Neural progenitor cell (in vitro differentiated cells): Measurements from ENCODE around the gene RGS7. TPM values are rescaled to one million over a fixed set of nuclear protein-coding genes. Genes with fewer than 3 reads are reported as not detected.

Source experiments
- DNase-seq: peaks from one replicate; pipeline ENCODE4 v3.0.0-alpha.2; 2016; ENCODE audit warnings: low spot score
- H2AFZ ChIP-seq: fragments of 200-600 bp; sonication (generic); replicated peaks from 2 replicates; pipeline ENCODE4 v1.6.1; 2016; ENCODE audit warnings: antibody characterized with exemption
- H3F3A ChIP-seq: fragments of 200-600 bp; sonication (generic); 2 replicates; pipeline ENCODE4 v1.6.1; 2016; ENCODE audit warnings: antibody characterized with exemption, low read depth
- H3K27ac ChIP-seq: fragments of 200-600 bp; sonication (generic); 2 replicates; pipeline ENCODE4 v1.5.1; 2016; ENCODE audit warnings: mild to moderate bottlenecking
- H3K27me3 ChIP-seq: fragments of 200-600 bp; sonication (generic); 2 replicates; pipeline ENCODE4 v1.6.1; 2016; ENCODE audit warnings: mild to moderate bottlenecking, moderate library complexity
- H3K36me3 ChIP-seq: fragments of 200-600 bp; sonication (generic); 2 replicates; pipeline ENCODE4 v1.5.1; 2016
- H3K4me1 ChIP-seq: fragments of 200-600 bp; sonication (generic); 2 replicates; pipeline ENCODE4 v1.6.1; 2016; ENCODE audit warnings: mixed run types
- H3K4me2 ChIP-seq: fragments of 200-600 bp; sonication (generic); 2 replicates; pipeline ENCODE4 v1.6.1; 2016
- H3K4me3 ChIP-seq: fragments of 200-600 bp; sonication (generic); 2 replicates; pipeline ENCODE4 v1.5.1; 2016
- H3K79me2 ChIP-seq: fragments of 200-600 bp; sonication (generic); 2 replicates; pipeline ENCODE4 v1.6.1; 2016; ENCODE audit warnings: low read depth
- H3K9ac ChIP-seq: fragments of 200-600 bp; sonication (generic); 2 replicates; pipeline ENCODE4 v1.6.1; 2016
- H3K9me3 ChIP-seq: fragments of 200-600 bp; sonication (generic); 2 replicates; pipeline ENCODE4 v1.5.1; 2016; ENCODE audit warnings: low read depth
- H4K20me1 ChIP-seq: fragments of 200-600 bp; sonication (generic); 2 replicates; pipeline ENCODE4 v1.6.1; 2016; ENCODE audit warnings: low read depth
- H3K27ac Mint-ChIP-seq: 3 replicates; pipeline ENCODE4 v1.8.0; 2021; ENCODE audit warnings: mixed read lengths
- H3K27me3 Mint-ChIP-seq: 2 replicates; pipeline ENCODE4 v1.8.0; 2022; ENCODE audit warnings: low read depth, mild to moderate bottlenecking, inconsistent platforms, moderate library complexity, mixed read lengths; ENCODE audit not compliant: insufficient read depth
- H3K36me3 Mint-ChIP-seq: 3 replicates; pipeline ENCODE4 v1.8.0; 2021; ENCODE audit warnings: mixed read lengths
- H3K4me1 Mint-ChIP-seq: 3 replicates; pipeline ENCODE4 v1.8.0; 2021; ENCODE audit warnings: mixed read lengths
- H3K4me3 Mint-ChIP-seq: 3 replicates; pipeline ENCODE4 v1.8.0; 2021; ENCODE audit warnings: mild to moderate bottlenecking, moderate library complexity, mixed read lengths
- H3K9me3 Mint-ChIP-seq: 3 replicates; pipeline ENCODE4 v1.8.0; 2020; ENCODE audit warnings: mixed read lengths
- EZH2 ChIP-seq: fragments of 200-600 bp; sonication (generic); IDR thresholded peaks from 2 replicates; pipeline ENCODE4 v1.6.1; 2017; ENCODE audit warnings: antibody characterized with exemption, mild to moderate bottlenecking, moderate library complexity
- EZH2phosphoT487 ChIP-seq: fragments of 200-600 bp; sonication (generic); IDR thresholded peaks from 2 replicates; pipeline ENCODE4 v1.6.1; 2017; ENCODE audit warnings: antibody characterized with exemption
- total RNA-seq: library from RNA; depleted of rRNA; stranded (reverse); fragments of >200 nt; gene quantifications from 2 replicates; pipeline ENCODE4 v1.2.3, GENCODE V29; 2015; ENCODE audit warnings: low replicate concordance
- TF ChIP-seq, protein P1 (sequence below): fragments of 200-600 bp; sonication (generic); IDR thresholded peaks from 2 replicates; pipeline ENCODE4 v1.5.1; 2017; ENCODE audit warnings: antibody characterized with exemption, mild to moderate bottlenecking

Gene RGS7
- total RNA-seq, 1 donor from 2014 or later, result not detected

DNA sequence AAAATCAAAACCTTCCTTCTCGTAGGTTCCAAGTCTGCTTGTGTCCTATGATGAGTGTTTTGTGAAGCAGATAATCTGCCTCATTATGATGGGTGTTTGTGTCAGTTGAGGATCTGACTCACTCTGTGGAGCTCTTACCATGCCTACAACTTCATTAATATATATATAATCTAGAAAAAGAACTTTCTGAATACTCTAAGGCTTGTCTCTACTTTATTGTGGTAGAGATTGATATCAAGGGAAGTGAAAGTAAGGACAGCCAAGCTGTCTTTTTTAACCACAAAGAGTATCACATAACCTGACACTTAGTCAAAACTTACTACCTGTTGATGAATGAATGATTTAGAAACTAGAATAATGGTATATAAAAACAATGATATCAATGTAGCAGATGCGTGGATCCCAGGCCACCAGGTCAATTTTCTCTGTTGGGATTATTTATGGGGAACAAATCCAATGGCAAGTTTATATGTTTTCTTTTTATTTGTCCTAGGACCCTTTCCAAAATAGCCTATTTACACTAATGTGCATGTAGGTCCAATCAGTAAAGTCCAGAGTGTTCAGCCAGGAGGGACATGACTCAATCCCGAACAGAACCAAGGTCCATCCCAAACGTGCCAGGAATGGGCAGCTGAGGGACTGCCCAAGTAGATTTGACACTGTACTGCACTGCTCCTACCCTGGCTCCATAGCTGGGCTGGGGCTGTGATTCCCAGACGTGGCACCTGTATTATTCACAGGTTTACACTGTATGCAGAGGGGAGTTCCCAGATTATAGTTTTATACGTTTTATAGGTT lies 562.8 kb downstream of the RGS7 start:
- no peak overlapping the region for H3K27ac ChIP-seq
- H3K9ac ChIP-seq, result no peak overlapping the region
- H4K20me1 ChIP-seq, result no peaks in the 10 kb centered on the region
- Mint-ChIP-seq H3K4me3 (no peak overlapping the region), H3K9me3 (no peaks in the 10 kb centered on the region), H3K4me1 (no peaks in the 10 kb centered on the region), H3K27me3 (no peaks in the 10 kb centered on the region), H3K36me3 (no peaks in the 10 kb centered on the region), H3K27ac (no peak overlapping the region)
- no peak overlapping the region for H2AFZ ChIP-seq
- DNase-seq, result no peak
- H3K9me3 ChIP-seq, result no peaks in the 10 kb centered on the region
- no peak overlapping the region for H3K4me2 ChIP-seq
- no peaks in the 10 kb centered on the region for H3K36me3 ChIP-seq
- no peaks in the 10 kb centered on the region for H3F3A ChIP-seq
- no peaks in the 10 kb centered on the region for H3K27me3 ChIP-seq
- H3K79me2 ChIP-seq, result no peaks in the 10 kb centered on the region
- H3K4me3 ChIP-seq, result no peak overlapping the region
- H3K4me1 ChIP-seq, result no peaks in the 10 kb centered on the region
- TF ChIP-seq, protein P1, sequence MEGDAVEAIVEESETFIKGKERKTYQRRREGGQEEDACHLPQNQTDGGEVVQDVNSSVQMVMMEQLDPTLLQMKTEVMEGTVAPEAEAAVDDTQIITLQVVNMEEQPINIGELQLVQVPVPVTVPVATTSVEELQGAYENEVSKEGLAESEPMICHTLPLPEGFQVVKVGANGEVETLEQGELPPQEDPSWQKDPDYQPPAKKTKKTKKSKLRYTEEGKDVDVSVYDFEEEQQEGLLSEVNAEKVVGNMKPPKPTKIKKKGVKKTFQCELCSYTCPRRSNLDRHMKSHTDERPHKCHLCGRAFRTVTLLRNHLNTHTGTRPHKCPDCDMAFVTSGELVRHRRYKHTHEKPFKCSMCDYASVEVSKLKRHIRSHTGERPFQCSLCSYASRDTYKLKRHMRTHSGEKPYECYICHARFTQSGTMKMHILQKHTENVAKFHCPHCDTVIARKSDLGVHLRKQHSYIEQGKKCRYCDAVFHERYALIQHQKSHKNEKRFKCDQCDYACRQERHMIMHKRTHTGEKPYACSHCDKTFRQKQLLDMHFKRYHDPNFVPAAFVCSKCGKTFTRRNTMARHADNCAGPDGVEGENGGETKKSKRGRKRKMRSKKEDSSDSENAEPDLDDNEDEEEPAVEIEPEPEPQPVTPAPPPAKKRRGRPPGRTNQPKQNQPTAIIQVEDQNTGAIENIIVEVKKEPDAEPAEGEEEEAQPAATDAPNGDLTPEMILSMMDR, result no peak
- TF ChIP-seq EZH2, result no peak

DNA sequence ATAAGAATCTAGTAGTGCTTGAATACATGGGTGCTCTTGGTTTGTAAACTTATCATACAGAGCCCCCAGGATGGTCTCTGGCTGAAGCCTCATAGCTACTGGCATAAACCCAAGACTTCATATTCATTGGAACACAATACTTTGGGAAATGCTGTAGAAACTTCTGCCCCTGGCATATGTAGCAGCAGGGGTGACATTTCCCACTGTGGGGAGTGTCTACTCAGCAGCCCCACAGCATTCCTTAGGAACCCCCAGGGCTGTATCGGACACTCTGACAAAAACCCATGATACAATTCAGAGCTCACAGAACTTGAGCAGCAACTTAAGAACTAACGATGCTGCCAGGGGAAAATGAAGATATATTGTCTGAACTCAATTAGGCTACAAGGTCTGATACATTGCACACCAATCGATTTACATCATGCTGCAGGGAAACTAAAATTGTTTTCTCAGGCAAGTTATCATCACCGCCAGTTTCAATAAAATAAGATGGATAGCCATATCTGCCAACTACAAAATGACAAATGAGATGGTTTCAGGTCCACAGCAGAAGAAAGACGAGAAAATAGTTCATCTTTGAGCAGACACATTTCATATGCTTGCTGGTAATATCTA lies 564.0 kb downstream of the RGS7 start:
- no peak for TF ChIP-seq EZH2phosphoT487
- TF ChIP-seq EZH2, result no peak
- TF ChIP-seq, protein P1, result no peak
- Histone ChIP-seq H3F3A (no peaks in the 10 kb centered on the region), H2AFZ (no peak overlapping the region), H3K27ac (no peak overlapping the region), H3K27me3 (no peaks in the 10 kb centered on the region), H3K9me3 (no peaks in the 10 kb centered on the region), H3K79me2 (no peaks in the 10 kb centered on the region), H3K4me2 (no peak overlapping the region), H3K9ac (no peak overlapping the region), H4K20me1 (no peaks in the 10 kb centered on the region), H3K4me3 (no peak overlapping the region), H3K4me1 (no peaks in the 10 kb centered on the region), H3K36me3 (no peaks in the 10 kb centered on the region)
- H3K27me3 Mint-ChIP-seq, result no peaks in the 10 kb centered on the region
- no peaks in the 10 kb centered on the region for H3K4me1 Mint-ChIP-seq
- no peak overlapping the region for H3K4me3 Mint-ChIP-seq
- no peak for DNase-seq
- no peaks in the 10 kb centered on the region for H3K36me3 Mint-ChIP-seq
- H3K27ac Mint-ChIP-seq, result no peak overlapping the region
- H3K9me3 Mint-ChIP-seq, result no peaks in the 10 kb centered on the region

DNA sequence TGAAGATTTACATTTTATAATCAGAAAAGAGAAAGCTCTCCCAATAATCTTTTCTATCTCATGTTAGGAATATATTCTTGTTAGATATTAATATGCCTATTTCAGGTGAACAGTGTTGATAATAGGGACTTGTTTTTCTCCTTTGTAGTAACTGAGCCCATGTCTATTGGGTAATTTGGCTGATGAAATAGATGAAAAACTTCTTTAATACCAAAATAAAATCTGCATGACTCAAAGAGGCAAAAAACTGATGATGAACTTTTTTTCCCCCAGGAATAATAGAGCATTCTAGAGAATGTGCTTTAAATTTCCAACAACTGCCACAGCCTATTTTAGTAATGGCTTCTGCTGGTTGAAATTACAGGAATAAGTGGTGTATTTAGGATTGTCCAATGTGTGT lies 566.1 kb downstream of the RGS7 start:
- H3K4me2 ChIP-seq, result no peak overlapping the region

More for the DNA sequence above, 566.1 kb downstream of the RGS7 start:
- Histone ChIP-seq H3K9ac (no peak overlapping the region), H4K20me1 (no peaks in the 10 kb centered on the region), H3F3A (no peaks in the 10 kb centered on the region), H2AFZ (no peak overlapping the region), H3K27ac (no peak overlapping the region), H3K9me3 (no peaks in the 10 kb centered on the region), H3K4me3 (no peak overlapping the region), H3K79me2 (no peaks in the 10 kb centered on the region), H3K36me3 (no peaks in the 10 kb centered on the region), H3K4me1 (no peaks in the 10 kb centered on the region), H3K27me3 (no peaks in the 10 kb centered on the region)
- H3K9me3 Mint-ChIP-seq, result no peaks in the 10 kb centered on the region
- no peak for DNase-seq
- no peak overlapping the region for H3K27ac Mint-ChIP-seq
- H3K4me1 Mint-ChIP-seq, result no peaks in the 10 kb centered on the region
- H3K27me3 Mint-ChIP-seq, result no peaks in the 10 kb centered on the region
- no peaks in the 10 kb centered on the region for H3K36me3 Mint-ChIP-seq
- TF ChIP-seq EZH2phosphoT487, result no peak
- TF ChIP-seq, protein P1, result no peak
- TF ChIP-seq EZH2, result no peak
- no peak overlapping the region for H3K4me3 Mint-ChIP-seq
